Adrenal gland (tissue), 12 donors: ENCODE data around the gene ZC3H18. TPM values are rescaled to one million over a fixed set of nuclear protein-coding genes. Genes with fewer than 3 reads are reported as not detected.

Experiments used
- DNase-seq, 7 donors: peaks; one replicate each; pipeline ENCODE4 v3.0.0-alpha.2; 2019 to 2020
- H3K27ac ChIP-seq, 5 donors: fragments of 200-600 bp; sonication (generic) in 4 of 5; 1 replicate in 3 of 5; 2 replicates in 2 of 5; pipeline versions ENCODE4 v1.5.1 to v1.8.0; 2016 to 2020; ENCODE audit warnings: mild to moderate bottlenecking in 1 of 5
- H3K27me3 ChIP-seq: fragments of 200-600 bp; 2 replicates; pipeline ENCODE4 v1.8.0; 2021
- H3K36me3 ChIP-seq, 2 donors: fragments of 200-600 bp; replicated peaks in 1 of 2; 1 replicate in 1 of 2; 2 replicates in 1 of 2; pipeline versions ENCODE4 v1.5.1 to v1.8.0; 2018 to 2022
- H3K4me1 ChIP-seq, 2 donors: fragments of 200-600 bp; replicated peaks in 1 of 2; 1 replicate in 1 of 2; 2 replicates in 1 of 2; pipeline versions ENCODE4 v1.5.1 to v1.8.0; 2018 to 2021
- H3K4me3 ChIP-seq, 4 donors: fragments of 200-600 bp; sonication (generic) in 3 of 4; one replicate each; pipeline ENCODE4 v1.5.1; 2016 to 2018
- H3K9me3 ChIP-seq, 3 donors: fragments of 200-600 bp; sonication (generic) in 1 of 3; replicated peaks in 1 of 3; 1 replicate in 2 of 3; 2 replicates in 1 of 3; pipeline versions ENCODE4 v1.5.1 to v1.8.0; 2016 to 2021
- CTCF ChIP-seq, 6 experiments: fragments of 450-650 bp in 4 of 6; fragments of 200-600 bp in 2 of 6; sonication (generic) in 1 of 6; IDR thresholded peaks; 1 replicate in 5 of 6; 2 replicates in 1 of 6; pipeline versions ENCODE4 v1.5.1 to v1.8.0; 2016 to 2021; ENCODE audit warnings: antibody characterized with exemption in 6 of 6, mild to moderate bottlenecking in 2 of 6, moderate library complexity in 1 of 6
- POLR2A ChIP-seq, 2 donors: fragments of 450-650 bp; IDR thresholded peaks; one replicate each; pipeline ENCODE4 v1.6.1; 2017; ENCODE audit warnings: antibody characterized with exemption in 2 of 2, mild to moderate bottlenecking in 2 of 2, moderate library complexity in 1 of 2
- WGBS, 4 donors: extraction: QIAGEN DNeasy Blood & Tissue Kit in 2 of 4; methylation state at CpG; one replicate each; pipeline versions ENCODE4 v1.1.5 to v1.1.7; 2013 to 2017; 5-methylcytosine and 5-hydroxymethylcytosine counted together
- intact Hi-C, 2 donors: fragments of 100-400 bp; cut with DNase I; formaldehyde crosslinking; loops; one replicate each; pipeline versions ENCODE4 v1.14.1 to v1.15.0; 2022 to 2023
- polyA plus RNA-seq, 3 donors: library from polyadenylated mRNA; stranded (reverse); fragments of 200-250 nt in 2 of 3; fragments of 350-450 nt in 1 of 3; fragmentation: Illumina TruSeq in 1 of 3; extraction: RNeasy Lipid Tissue Mini Kit (QIAGEN cat#74804) in 1 of 3; gene quantifications; one replicate each; pipeline ENCODE4 v1.2.3, GENCODE V29; 2013 to 2014
- total RNA-seq, 9 donors: library from RNA; depleted of rRNA in 4 of 9; stranded (reverse); fragments of >200 nt in 4 of 9; fragments of 120-200 nt in 1 of 9; fragmentation: NEBNext Ultra II Directional in 1 of 9; extraction: Animal tissue kit (Norgen Biotek cat#: 25700) in 1 of 9; gene quantifications; one replicate each; pipeline versions ENCODE4 v1.1.0 to v1.2.4, GENCODE V29; 2013 to 2023
- donor health status: healthy with polysubstance abuse.
- donor health status: Bipolar disorder and iron deficiency.
- donor health status: DM: yes; HTN: yes; CAD: no.
- donor health status: DM: no; HTN: no; CAD: no.
- donor health status: DM: no; HTN: no; CAD: no.
- donor health status: DM: yes; HTN: yes; CAD: no.

ZC3H18 gene
- total and polyA plus RNA-seq, 12 donors, result 6.1 to 49.1 (median 22.9) TPM

- no peak overlapping the region for H3K27ac ChIP-seq
- DNase-seq, result no peak
- no peak for TF ChIP-seq CTCF (IDR thresholded peaks at IDR 0.05)
- TF ChIP-seq POLR2A (IDR thresholded peaks at IDR 0.05), result no peak
- no peak overlapping the region for H3K4me3 ChIP-seq
- no peaks in the 10 kb centered on the region for H3K27me3 ChIP-seq
- 91 to 97% (median 96%) methylated on average over 8 to 18 of the region's 18 CpGs; no CpG with 5 or more reads in 1 of the 4 donors for WGBS, 4 donors
- H3K4me1 ChIP-seq, result peaks cover 0 to 6% of the 10 kb centered on the region in 2 donors
- H3K9me3 ChIP-seq, result no peaks in the 10 kb centered on the region
- H3K36me3 ChIP-seq, result peaks cover 0 to 62% of the 10 kb centered on the region in 2 donors
- intact Hi-C loops, result no loop called here
These were observed 54.3 kb downstream of the ZC3H18 start for GRCh38 chr16:88624481-88624880.

GRCh38 chr16:88624977-88625576, 54.9 kb downstream of the ZC3H18 start:
- TF ChIP-seq CTCF (IDR thresholded peaks at IDR 0.05) (no peak), POLR2A (IDR thresholded peaks at IDR 0.05) (no peak)
- Histone ChIP-seq H3K4me3 (no peak overlapping the region), H3K27ac (no peak overlapping the region), H3K9me3 (no peaks in the 10 kb centered on the region), H3K36me3 (peaks cover 0 to 68% of the 10 kb centered on the region in 2 donors), H3K27me3 (no peaks in the 10 kb centered on the region), H3K4me1 (peaks cover 0 to 6% of the 10 kb centered on the region in 2 donors)
- WGBS, 4 donors, result 83 to 90% (median 84%) methylated on average over 12 to 17 of the region's 17 CpGs
- DNase-seq, result no peak
- intact Hi-C loops, result no loop called here

- no peak for DNase-seq
- intact Hi-C loops, result no loop called here
- peaks cover 0 to 84% of the 10 kb centered on the region in 2 donors for H3K36me3 ChIP-seq
- no peaks in the 10 kb centered on the region for H3K27me3 ChIP-seq
- H3K4me1 ChIP-seq, result peaks cover 0 to 6% of the 10 kb centered on the region in 2 donors
- H3K4me3 ChIP-seq, result no peak overlapping the region
- no peak overlapping the region for H3K27ac ChIP-seq
- no peaks in the 10 kb centered on the region for H3K9me3 ChIP-seq
- 92 to 96% (median 96%) methylated on average over 9 of the region's 9 CpGs for WGBS, 4 donors
- TF ChIP-seq CTCF (IDR thresholded peaks at IDR 0.05) (no peak), POLR2A (IDR thresholded peaks at IDR 0.05) (no peak)
These were observed 56.4 kb downstream of the ZC3H18 start for GRCh38 chr16:88626646-88627045.

- 93 to 96% (median 94%) methylated on average over 16 to 27 of the region's 27 CpGs for WGBS, 4 donors
- peak overlapping the region in 3 of 5 donors; percentile 38 to 51 (median 51) for H3K27ac ChIP-seq
- H3K27me3 ChIP-seq, result no peaks in the 10 kb centered on the region
- H3K36me3 ChIP-seq, result peaks cover 0 to 84% of the 10 kb centered on the region in 2 donors
- no peak overlapping the region for H3K4me3 ChIP-seq
- intact Hi-C loops, result no loop called here
- no peaks in the 10 kb centered on the region for H3K9me3 ChIP-seq
- DNase-seq, result no peak
- TF ChIP-seq CTCF (IDR thresholded peaks at IDR 0.05), result no peak
- no peak for TF ChIP-seq POLR2A (IDR thresholded peaks at IDR 0.05)
- H3K4me1 ChIP-seq, result peaks cover 0 to 6% of the 10 kb centered on the region in 2 donors
These were observed 57.6 kb downstream of the ZC3H18 start for GRCh38 chr16:88627531-88628411.
